Astrocyte (in vitro differentiated cells and primary cell): ENCODE results near the gene TRABD2A.

ENCODE experiments used
- EZH2 ChIP-seq: IDR thresholded peaks from 2 replicates; pipeline ENCODE4 v1.6.1; 2012; ENCODE audit warnings: mild to moderate bottlenecking, low read length, inconsistent platforms; ENCODE audit not compliant: insufficient read depth
- TF ChIP-seq, protein P1 (sequence below): IDR thresholded peaks from 2 replicates; pipeline ENCODE4 v1.5.1; 2011; ENCODE audit warnings: low read depth, mild to moderate bottlenecking, inconsistent platforms, low read length, moderate library complexity; ENCODE audit not compliant: insufficient read depth

DNA sequence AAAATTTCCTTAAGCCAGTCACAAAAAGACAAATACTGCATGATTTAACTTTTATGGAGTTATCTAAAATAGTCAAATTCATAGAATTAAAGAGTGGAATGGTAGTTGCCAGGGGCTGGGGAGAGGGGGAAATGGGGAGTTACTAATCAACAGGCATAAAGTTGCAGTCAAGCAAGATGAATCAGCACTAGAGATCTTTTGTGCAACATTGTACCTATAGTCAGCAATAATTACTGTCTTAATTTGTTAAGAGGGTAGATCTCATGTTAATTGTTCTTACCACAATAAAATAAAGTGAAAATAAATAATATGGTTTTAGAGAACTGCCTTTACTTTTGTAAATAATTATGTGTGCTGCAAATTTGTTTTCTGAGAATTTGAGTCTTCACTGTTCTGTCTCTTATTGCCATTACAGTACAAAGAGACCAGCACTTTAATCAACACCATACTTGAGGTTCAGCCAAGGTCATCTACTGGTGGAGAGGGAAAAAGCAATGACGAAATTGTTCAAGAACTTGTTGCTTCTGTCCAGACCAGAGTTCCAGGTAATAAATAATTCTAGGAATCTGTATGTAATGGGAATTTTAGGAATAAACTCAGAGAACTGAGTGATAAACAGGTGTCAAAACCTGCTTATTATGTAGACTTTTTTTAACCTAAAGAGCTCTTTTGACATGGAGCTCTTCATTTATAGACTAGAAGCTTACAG, 75.5 kb downstream of the TRABD2A start:
- TF ChIP-seq, protein P1, sequence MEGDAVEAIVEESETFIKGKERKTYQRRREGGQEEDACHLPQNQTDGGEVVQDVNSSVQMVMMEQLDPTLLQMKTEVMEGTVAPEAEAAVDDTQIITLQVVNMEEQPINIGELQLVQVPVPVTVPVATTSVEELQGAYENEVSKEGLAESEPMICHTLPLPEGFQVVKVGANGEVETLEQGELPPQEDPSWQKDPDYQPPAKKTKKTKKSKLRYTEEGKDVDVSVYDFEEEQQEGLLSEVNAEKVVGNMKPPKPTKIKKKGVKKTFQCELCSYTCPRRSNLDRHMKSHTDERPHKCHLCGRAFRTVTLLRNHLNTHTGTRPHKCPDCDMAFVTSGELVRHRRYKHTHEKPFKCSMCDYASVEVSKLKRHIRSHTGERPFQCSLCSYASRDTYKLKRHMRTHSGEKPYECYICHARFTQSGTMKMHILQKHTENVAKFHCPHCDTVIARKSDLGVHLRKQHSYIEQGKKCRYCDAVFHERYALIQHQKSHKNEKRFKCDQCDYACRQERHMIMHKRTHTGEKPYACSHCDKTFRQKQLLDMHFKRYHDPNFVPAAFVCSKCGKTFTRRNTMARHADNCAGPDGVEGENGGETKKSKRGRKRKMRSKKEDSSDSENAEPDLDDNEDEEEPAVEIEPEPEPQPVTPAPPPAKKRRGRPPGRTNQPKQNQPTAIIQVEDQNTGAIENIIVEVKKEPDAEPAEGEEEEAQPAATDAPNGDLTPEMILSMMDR = no peak
- TF ChIP-seq EZH2 = no peak
